ENCODE results near the gene IQCF6.

GRCh38 chr3:51729042-51729633 is 49.9 kb downstream of the IQCF6 start:
- TF ChIP-seq CTCF (IDR thresholded peaks at IDR 0.05) (no peak), POLR2A (IDR thresholded peaks at IDR 0.05) (no peak)
